Right lobe of liver (tissue), 4 donors: ENCODE measurements around the gene FAM72C.
"Not testable (repeated sequence)": the region's sequence is repeated elsewhere in the genome, so short reads cannot be mapped to it uniquely, and the experiment has no call there.

Experiments
- POLR2A ChIP-seq: fragments of 450-650 bp; IDR thresholded peaks from one replicate; pipeline ENCODE4 v1.6.1; 2017; ENCODE audit warnings: antibody characterized with exemption, mild to moderate bottlenecking
- TF ChIP-seq, protein P1 (sequence below), 4 donors: fragments of 200-600 bp in 3 of 4; fragments of 450-650 bp in 1 of 4; IDR thresholded peaks; one replicate each; pipeline versions ENCODE4 v1.5.1 to v1.8.0; 2016 to 2022; ENCODE audit warnings: antibody characterized with exemption in 4 of 4, mild to moderate bottlenecking in 2 of 4
- donor health status: DM: no; HTN: no; CAD: no.
- donor health status: DM: no; HTN: no; CAD: no.
- donor health status: DM: no; HTN: yes; CAD: no.

DNA sequence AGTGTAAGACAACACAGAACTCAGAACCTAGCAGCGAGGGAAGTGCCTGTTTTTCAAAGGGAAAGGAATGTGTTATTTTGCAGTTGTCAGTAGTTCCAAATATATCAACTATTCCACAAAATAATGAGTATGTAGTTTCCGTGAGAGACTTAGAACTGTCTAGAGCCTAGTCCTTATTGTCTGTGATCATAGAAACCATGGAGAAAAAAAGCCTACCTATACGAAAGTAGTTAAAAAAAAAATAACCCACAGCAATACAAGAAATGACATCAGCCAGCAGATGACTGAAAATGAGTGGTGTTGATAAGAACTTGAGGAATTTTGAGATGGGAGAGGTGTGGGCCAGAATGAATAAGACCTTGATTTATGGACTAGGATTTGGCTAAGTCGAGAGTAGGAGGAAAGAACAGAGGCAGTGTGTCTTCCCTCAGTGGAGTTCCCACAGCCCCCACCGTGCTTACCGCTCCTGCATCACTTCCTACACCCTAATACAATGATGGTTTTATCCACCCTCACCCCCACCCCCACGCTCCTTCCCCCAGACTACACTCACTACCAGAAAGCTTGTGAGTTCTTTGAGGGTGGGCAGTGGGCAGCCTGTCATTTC is 21.6 kb upstream of the FAM72C start:
- TF ChIP-seq, protein P1, sequence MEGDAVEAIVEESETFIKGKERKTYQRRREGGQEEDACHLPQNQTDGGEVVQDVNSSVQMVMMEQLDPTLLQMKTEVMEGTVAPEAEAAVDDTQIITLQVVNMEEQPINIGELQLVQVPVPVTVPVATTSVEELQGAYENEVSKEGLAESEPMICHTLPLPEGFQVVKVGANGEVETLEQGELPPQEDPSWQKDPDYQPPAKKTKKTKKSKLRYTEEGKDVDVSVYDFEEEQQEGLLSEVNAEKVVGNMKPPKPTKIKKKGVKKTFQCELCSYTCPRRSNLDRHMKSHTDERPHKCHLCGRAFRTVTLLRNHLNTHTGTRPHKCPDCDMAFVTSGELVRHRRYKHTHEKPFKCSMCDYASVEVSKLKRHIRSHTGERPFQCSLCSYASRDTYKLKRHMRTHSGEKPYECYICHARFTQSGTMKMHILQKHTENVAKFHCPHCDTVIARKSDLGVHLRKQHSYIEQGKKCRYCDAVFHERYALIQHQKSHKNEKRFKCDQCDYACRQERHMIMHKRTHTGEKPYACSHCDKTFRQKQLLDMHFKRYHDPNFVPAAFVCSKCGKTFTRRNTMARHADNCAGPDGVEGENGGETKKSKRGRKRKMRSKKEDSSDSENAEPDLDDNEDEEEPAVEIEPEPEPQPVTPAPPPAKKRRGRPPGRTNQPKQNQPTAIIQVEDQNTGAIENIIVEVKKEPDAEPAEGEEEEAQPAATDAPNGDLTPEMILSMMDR (IDR thresholded peaks at IDR 0.05): not testable (repeated sequence)
- TF ChIP-seq POLR2A: not testable (repeated sequence)
